LHCN-M2 (cell line): Measurements from ENCODE around the gene VOPP1. TPM values are rescaled to one million over a fixed set of nuclear protein-coding genes. Genes with fewer than 3 reads are reported as not detected.
"Not testable (repeated sequence)": the region's sequence is repeated elsewhere in the genome, so short reads cannot be mapped to it uniquely, and the experiment has no call there.

ENCODE experiments used
- DNase-seq: peaks from one replicate; pipeline ENCODE4 v3.0.0-alpha.2; 2012; ENCODE audit warnings: low read depth
- total RNA-seq: library from RNA; depleted of rRNA; stranded (reverse); fragments of >200 nt; gene quantifications from 2 replicates; pipeline ENCODE4 v1.2.3, GENCODE V29; 2014

Gene VOPP1
- total RNA-seq, 1 experiment from 2014 or later = 201 TPM

DNA sequence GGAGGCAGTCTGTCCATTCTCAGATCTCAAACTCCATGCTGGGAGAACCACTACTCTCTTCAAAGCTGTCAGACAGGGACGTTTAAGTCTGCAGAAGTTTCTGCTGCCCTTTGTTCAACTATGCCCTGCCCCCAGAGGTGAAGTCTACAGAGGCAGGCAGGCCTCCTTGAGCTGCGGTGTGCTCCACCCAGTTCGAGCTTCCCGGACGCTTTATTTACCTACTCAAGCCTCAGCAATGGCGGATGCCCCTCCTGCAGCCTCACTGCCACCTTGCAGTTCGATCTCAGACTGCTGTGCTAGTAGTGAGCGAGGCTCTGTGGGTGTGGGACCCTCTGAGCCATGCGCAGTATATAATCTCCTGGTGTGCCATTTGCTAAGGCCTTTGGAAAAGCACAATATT, 10.4 kb upstream of the VOPP1 start:
- not testable (repeated sequence) for DNase-seq

- no peak for DNase-seq
Measured at GRCh38 chr7:55576753-55577152, 4.5 kb upstream of the VOPP1 start.

DNA sequence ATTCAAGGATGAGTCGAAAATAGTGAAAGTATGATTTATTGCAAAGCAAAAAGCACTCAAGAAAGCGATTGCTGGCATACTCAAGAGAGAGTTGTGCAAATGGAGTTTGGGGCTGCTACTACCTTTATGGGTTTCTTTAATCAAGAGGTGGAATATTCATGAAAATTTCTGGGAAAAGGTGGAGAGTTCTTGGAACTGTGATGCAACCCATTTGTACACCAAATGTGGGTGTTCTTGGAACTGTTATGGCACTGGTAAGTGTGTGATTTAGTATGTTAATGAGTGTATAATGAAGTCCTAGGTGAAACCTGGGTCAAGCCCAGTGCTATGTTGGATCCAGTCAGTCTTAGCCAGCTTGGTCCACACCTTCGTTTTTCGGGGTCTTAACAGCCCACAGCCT, 3.4 kb upstream of the VOPP1 start:
- no peak for DNase-seq

DNA sequence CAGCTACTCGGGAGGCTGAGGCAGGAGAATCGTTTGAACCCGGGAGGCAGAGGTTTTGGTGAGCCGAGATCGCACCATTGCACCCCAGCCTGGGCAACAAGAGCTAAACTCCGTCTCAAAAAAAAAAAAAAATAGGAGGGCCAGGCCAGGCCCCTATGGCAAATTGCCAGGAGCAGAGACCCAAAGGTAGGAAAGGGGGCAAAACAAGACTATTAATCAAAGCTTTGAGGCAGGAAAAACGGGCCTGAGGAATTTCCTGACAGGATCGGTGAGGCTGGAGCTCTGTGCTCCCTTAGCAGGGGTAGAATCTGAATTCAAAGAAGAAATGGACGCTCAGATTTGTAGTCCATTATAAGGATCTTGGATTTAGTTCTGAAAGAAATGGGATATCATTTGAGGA, 2.8 kb upstream of the VOPP1 start:
- DNase-seq = no peak

GRCh38 chr7:55574051-55574717, 1.9 kb upstream of the VOPP1 start:
- DNase-seq = peak; percentile 73

GRCh38 chr7:55573234-55573900, 1.1 kb upstream of the VOPP1 start:
- DNase-seq = peak; percentile 46

GRCh38 chr7:55571511-55572377, 558 bp downstream of the VOPP1 start:
- DNase-seq = peak; percentile 52

- DNase-seq = peak; percentile 89
Measured at GRCh38 chr7:55570939-55571338, 1.4 kb downstream of the VOPP1 start.

DNA sequence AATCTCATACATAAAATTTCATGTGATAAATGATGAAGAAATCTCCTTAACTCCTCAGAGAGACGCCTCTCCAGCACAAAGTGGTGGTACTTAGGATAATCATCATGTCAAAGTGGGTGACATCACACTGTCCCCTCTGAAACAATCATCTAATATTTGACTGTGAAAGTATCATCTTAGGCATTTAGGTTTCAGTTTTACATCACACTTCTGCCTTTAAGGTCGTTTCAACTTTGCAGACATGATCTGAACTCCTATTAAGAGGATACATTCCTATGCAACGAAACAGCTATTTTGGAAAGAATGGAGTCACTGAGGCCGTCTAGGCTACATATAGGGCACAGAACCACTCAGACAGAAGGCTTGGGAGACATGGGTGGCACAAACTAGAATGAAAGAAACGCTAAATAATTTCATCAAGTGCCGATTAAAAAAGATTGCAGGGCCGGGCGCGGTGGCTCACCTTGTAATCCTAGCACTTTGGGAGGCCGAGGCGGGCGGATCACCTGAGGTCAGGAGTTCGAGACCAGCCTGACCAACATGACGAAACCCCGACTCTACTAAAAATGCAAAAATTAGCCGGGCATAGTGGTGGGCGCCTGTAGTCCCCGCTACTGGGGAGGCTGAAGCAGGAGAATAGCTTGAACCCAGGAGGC, 2.0 kb downstream of the VOPP1 start:
- DNase-seq = no peak

GRCh38 chr7:55569797-55570196, 2.5 kb downstream of the VOPP1 start:
- no peak for DNase-seq

DNA sequence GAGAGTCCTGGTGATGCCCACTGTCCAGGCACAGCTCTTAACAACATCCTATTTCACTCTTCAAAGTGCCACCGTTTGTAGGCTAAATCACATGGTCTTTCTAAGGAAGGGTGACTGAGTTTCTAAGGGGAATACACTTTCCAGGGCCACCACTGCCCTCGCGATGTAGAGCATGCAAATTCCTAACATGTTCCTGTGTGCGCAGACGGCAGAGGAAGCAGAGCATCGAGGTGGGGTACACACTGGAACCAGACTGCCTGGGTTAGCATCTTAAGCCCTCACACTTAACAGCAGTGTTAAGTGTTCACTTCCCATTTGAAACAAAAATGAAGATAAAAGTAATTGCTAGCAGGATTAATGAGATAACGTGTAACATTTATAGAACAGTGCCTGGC, 3.0 kb downstream of the VOPP1 start:
- DNase-seq = no peak

DNA sequence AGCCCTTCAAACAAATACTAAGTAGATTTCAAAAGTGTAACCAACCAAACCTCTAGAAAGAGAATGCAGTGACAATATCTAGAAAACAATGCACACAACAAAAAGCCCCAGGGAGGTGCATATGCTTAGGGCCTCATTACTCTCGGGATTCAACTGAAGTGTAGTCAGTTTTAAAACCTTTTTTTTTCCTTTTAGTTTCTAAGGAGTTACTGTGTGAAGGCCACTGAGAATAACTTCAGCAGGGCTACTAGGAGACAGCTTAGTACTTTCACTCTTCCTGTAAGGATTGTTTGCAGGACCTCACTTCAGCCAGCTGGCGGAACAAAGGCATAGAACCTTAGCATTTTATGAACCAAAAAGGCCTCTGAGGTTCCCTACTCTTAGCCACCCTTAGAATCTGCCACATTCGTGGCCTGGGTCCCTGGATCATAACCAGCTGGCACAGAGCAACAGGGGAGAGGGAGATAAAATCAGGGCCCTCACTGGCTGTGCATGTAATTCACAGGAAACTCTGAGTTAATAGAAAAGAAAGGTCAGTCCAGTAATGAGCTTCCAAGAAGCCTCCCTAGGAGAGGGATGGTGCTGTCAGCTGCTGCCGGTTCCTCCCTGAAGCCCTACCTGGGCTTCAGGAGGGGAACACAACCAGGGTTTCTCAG, 3.6 kb downstream of the VOPP1 start:
- DNase-seq = no peak

GRCh38 chr7:55567571-55567970, 4.7 kb downstream of the VOPP1 start:
- DNase-seq = no peak

- no peak for DNase-seq
Measured at GRCh38 chr7:55565681-55566080, 6.6 kb downstream of the VOPP1 start.

GRCh38 chr7:55563596-55564325, 8.5 kb downstream of the VOPP1 start:
- no peak for DNase-seq

DNA sequence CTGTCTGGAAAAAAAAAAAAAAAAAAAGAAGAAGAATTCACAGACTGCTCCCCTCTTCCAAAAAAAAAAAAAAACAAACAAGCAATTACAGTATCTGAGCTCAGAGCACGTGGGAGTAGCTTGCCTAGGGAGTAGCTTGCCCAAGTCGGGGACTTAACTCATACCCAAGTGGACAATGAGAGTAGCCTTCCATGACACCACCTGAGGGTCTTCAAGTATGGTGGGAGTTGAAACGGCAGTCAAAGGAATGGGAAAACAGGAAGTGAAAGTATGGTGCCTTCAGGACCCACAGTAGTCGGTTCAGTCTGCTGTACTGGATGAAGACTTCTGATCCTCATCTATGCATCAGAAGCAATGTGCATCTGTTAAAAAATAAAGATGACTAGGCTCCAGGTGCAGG, 10.6 kb downstream of the VOPP1 start:
- no peak for DNase-seq

DNA sequence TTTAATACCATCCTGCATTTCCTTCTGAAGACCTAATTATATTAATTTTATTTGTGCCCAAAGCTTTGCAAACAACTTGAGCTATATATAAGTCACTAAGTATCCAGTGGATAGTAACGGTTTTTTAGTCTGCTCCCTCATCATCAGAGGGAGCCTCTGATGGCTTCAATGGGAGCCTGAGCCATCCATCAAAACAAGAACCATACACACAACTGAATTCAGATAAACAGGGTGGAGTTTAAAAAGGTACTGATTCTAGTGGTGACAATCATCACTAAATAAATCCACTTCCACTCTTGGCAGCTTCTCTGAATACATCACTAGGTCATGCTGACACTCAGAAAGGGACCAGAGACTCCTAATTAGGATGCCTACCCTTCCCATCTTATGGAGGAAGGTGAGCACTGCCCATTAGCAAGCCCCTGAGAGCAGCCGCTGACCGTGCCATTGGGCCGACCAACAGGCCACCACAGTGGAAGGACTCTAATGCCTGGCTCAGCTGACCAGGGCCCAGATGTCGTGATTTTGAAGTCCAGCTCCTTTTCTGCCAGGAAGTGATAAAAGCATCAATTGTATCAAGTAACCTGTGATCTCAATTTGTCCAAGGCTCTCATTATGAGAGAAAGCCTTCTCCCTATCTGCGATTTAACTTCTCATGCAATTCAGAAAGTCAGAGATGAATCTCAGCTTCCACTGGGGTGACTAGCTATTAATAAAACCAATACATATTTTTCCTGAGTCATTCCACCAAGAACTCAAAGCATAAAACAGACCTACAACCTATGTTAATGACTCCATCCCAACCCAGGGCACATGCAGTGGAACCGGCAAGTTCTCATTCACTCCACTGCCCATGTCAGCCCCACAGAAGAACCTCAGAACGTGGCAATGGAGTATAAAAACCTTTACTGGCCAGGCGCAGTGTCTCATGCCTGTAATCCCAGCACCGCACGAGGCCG, 13.1 kb downstream of the VOPP1 start:
- no peak for DNase-seq

GRCh38 chr7:55557666-55558188, 14.6 kb downstream of the VOPP1 start:
- no peak for DNase-seq

GRCh38 chr7:55556492-55556891, 15.8 kb downstream of the VOPP1 start:
- no peak for DNase-seq
